ENCODE measurements around the gene SPAG17. TPM values are rescaled to one million over a fixed set of nuclear protein-coding genes. Genes with fewer than 3 reads are reported as not detected.

SPAG17 gene
- polyA plus RNA-seq, 1 experiment = not detected

- no peak overlapping the region for H3K27ac ChIP-seq (ENCODE audit: low read depth, low read length)
- POLR2A ChIA-PET = no interaction called here
- no peaks in the 10 kb centered on the region for H3K9me3 ChIP-seq (ENCODE audit: control insufficient read depth, insufficient read depth, low read length)
- H3K4me3 ChIP-seq (ENCODE audit: low read depth, low read length) = no peak overlapping the region
- CTCF ChIA-PET = no interaction called here
- no peak for DNase-seq (ENCODE audit: low read depth, low spot score)
- no peak for TF ChIP-seq CTCF (IDR thresholded peaks at IDR 0.05; ENCODE audit: low read depth, low read length)
- no peaks in the 10 kb centered on the region for H3K27me3 ChIP-seq (ENCODE audit: control insufficient read depth, insufficient read depth, low read length)
Measured at GRCh38 chr1:118183586-118183985, 1.4 kb downstream of the SPAG17 start.

GRCh38 chr1:118177998-118178397 is 7.0 kb downstream of the SPAG17 start:
- Histone ChIP-seq H3K9me3 (ENCODE audit: control insufficient read depth, insufficient read depth, low read length) (no peaks in the 10 kb centered on the region), H3K4me3 (ENCODE audit: low read depth, low read length) (no peak overlapping the region), H3K27ac (ENCODE audit: low read depth, low read length) (no peak overlapping the region), H3K27me3 (ENCODE audit: control insufficient read depth, insufficient read depth, low read length) (no peaks in the 10 kb centered on the region)
- ChIA-PET CTCF (no interaction called here), POLR2A (no interaction called here)
- DNase-seq (ENCODE audit: low read depth, low spot score) = no peak
- TF ChIP-seq CTCF (IDR thresholded peaks at IDR 0.05; ENCODE audit: low read depth, low read length) = no peak

- Histone ChIP-seq H3K9me3 (ENCODE audit: control insufficient read depth, insufficient read depth, low read length) (no peaks in the 10 kb centered on the region), H3K4me3 (ENCODE audit: low read depth, low read length) (no peak overlapping the region), H3K27ac (ENCODE audit: low read depth, low read length) (no peak overlapping the region), H3K27me3 (ENCODE audit: control insufficient read depth, insufficient read depth, low read length) (peaks cover 3% of the 10 kb centered on the region)
- TF ChIP-seq CTCF (IDR thresholded peaks at IDR 0.05; ENCODE audit: low read depth, low read length) = no peak
- DNase-seq (ENCODE audit: low read depth, low spot score) = no peak
- CTCF ChIA-PET = no interaction called here
- POLR2A ChIA-PET = no interaction called here
Measured at GRCh38 chr1:118169016-118169415, 16.0 kb downstream of the SPAG17 start.

GRCh38 chr1:118160806-118161205 is 24.2 kb downstream of the SPAG17 start:
- ChIA-PET POLR2A (no interaction called here), CTCF (interaction anchor here (2.0 kb wide), 1 partner anchor 9 kb away, joined by 11 read pairs; no protein-coding TSS in a partner anchor)
- DNase-seq (ENCODE audit: low read depth, low spot score) = no peak
- TF ChIP-seq CTCF (IDR thresholded peaks at IDR 0.05; ENCODE audit: low read depth, low read length) = no peak
- no peaks in the 10 kb centered on the region for H3K9me3 ChIP-seq (ENCODE audit: control insufficient read depth, insufficient read depth, low read length)
- H3K4me3 ChIP-seq (ENCODE audit: low read depth, low read length) = no peak overlapping the region
- no peak overlapping the region for H3K27ac ChIP-seq (ENCODE audit: low read depth, low read length)
- peaks cover 5% of the 10 kb centered on the region for H3K27me3 ChIP-seq (ENCODE audit: control insufficient read depth, insufficient read depth, low read length)

- Histone ChIP-seq H3K27ac (ENCODE audit: low read depth, low read length) (no peak overlapping the region), H3K4me3 (ENCODE audit: low read depth, low read length) (no peak overlapping the region), H3K9me3 (ENCODE audit: control insufficient read depth, insufficient read depth, low read length) (no peaks in the 10 kb centered on the region), H3K27me3 (ENCODE audit: control insufficient read depth, insufficient read depth, low read length) (peaks cover 2% of the 10 kb centered on the region)
- TF ChIP-seq CTCF (IDR thresholded peaks at IDR 0.05; ENCODE audit: low read depth, low read length) = no peak
- no peak for DNase-seq (ENCODE audit: low read depth, low spot score)
- ChIA-PET CTCF (interaction anchor here (2.0 kb wide), 1 partner anchor 8 kb away, joined by 11 read pairs; no protein-coding TSS in a partner anchor), POLR2A (no interaction called here)
Measured at GRCh38 chr1:118159569-118159968, 25.5 kb downstream of the SPAG17 start.

Data from AG04450 (cell line).